Measurements from ENCODE around the gene DTNA. TPM values are rescaled to one million over a fixed set of nuclear protein-coding genes. Genes with fewer than 3 reads are reported as not detected.

The DTNA gene
- total and polyA plus RNA-seq, 8 donors = 11.1 to 113 (median 19.8) TPM

- Histone ChIP-seq H3K27me3 (no peaks in the 10 kb centered on the region), H3K4me1 (peaks cover 0 to 8% (median 2%) of the 10 kb centered on the region in 4 donors), H3K27ac (peak overlapping the region in 1 of 5 donors; percentile 30), H3K9me3 (no peaks in the 10 kb centered on the region), H3K4me3 (no peak overlapping the region), H3K36me3 (no peaks in the 10 kb centered on the region)
- no peak for DNase-seq
- intact Hi-C loops (cut with DNase I; ENCODE audit: low total_unique reads) = no loop called here
- TF ChIP-seq EP300 (IDR thresholded peaks at IDR 0.05) (no peak), POLR2AphosphoS5 (IDR thresholded peaks at IDR 0.05) (no peak), CTCF (IDR thresholded peaks at IDR 0.05) (no peak), POLR2A (IDR thresholded peaks at IDR 0.05) (no peak)
Measured at GRCh38 chr18:34758378-34758948, 48.4 kb downstream of the DTNA start.

GRCh38 chr18:34760444-34760843 lies 50.3 kb downstream of the DTNA start:
- TF ChIP-seq POLR2A (IDR thresholded peaks at IDR 0.05) = no peak
- no peak for TF ChIP-seq POLR2AphosphoS5 (IDR thresholded peaks at IDR 0.05)
- TF ChIP-seq EP300 (IDR thresholded peaks at IDR 0.05) = no peak
- no peak for TF ChIP-seq CTCF (IDR thresholded peaks at IDR 0.05)
- intact Hi-C loops (cut with DNase I; ENCODE audit: low total_unique reads) = no loop called here
- H3K27me3 ChIP-seq = no peaks in the 10 kb centered on the region
- peaks cover 0 to 8% (median 2%) of the 10 kb centered on the region in 4 donors for H3K4me1 ChIP-seq
- no peaks in the 10 kb centered on the region for H3K9me3 ChIP-seq
- H3K36me3 ChIP-seq = no peaks in the 10 kb centered on the region
- no peak for DNase-seq
- H3K27ac ChIP-seq = no peak overlapping the region
- no peak overlapping the region for H3K4me3 ChIP-seq
- 58 to 78% (median 67%) methylated on average over 4 of the region's 4 CpGs for WGBS, 5 donors

- intact Hi-C loops (cut with DNase I; ENCODE audit: low total_unique reads) = no loop called here
- Histone ChIP-seq H3K4me1 (peaks cover 0 to under 1% (median 0%) of the 10 kb centered on the region in 4 donors), H3K4me3 (no peak overlapping the region), H3K9me3 (no peaks in the 10 kb centered on the region), H3K27ac (no peak overlapping the region), H3K27me3 (no peaks in the 10 kb centered on the region), H3K36me3 (no peaks in the 10 kb centered on the region)
- TF ChIP-seq POLR2A (IDR thresholded peaks at IDR 0.05) = no peak
- TF ChIP-seq CTCF (IDR thresholded peaks at IDR 0.05) = no peak
- no peak for TF ChIP-seq EP300 (IDR thresholded peaks at IDR 0.05)
- TF ChIP-seq POLR2AphosphoS5 (IDR thresholded peaks at IDR 0.05) = no peak
- no peak for DNase-seq
- 63 to 72% (median 69%) methylated on average over 4 of the region's 4 CpGs for WGBS, 5 donors
Measured at GRCh38 chr18:34764451-34764850, 54.4 kb downstream of the DTNA start.

GRCh38 chr18:34767601-34768027 lies 57.5 kb downstream of the DTNA start:
- intact Hi-C loops (cut with DNase I; ENCODE audit: low total_unique reads) = no loop called here
- no peaks in the 10 kb centered on the region for H3K36me3 ChIP-seq
- TF ChIP-seq POLR2AphosphoS5 (IDR thresholded peaks at IDR 0.05) (no peak), CTCF (IDR thresholded peaks at IDR 0.05) (no peak), EP300 (IDR thresholded peaks at IDR 0.05) (no peak), POLR2A (IDR thresholded peaks at IDR 0.05) (no peak)
- H3K27me3 ChIP-seq = no peaks in the 10 kb centered on the region
- WGBS, 5 donors = 80 to 94% (median 83%) methylated on average over 1 of the region's 1 CpG
- H3K4me1 ChIP-seq = peaks cover 0 to 5% (median 0%) of the 10 kb centered on the region in 4 donors
- no peak for DNase-seq
- no peak overlapping the region for H3K27ac ChIP-seq
- no peaks in the 10 kb centered on the region for H3K9me3 ChIP-seq
- no peak overlapping the region for H3K4me3 ChIP-seq
